ENCODE data around the gene GPC3.

GPC3 gene

DNA sequence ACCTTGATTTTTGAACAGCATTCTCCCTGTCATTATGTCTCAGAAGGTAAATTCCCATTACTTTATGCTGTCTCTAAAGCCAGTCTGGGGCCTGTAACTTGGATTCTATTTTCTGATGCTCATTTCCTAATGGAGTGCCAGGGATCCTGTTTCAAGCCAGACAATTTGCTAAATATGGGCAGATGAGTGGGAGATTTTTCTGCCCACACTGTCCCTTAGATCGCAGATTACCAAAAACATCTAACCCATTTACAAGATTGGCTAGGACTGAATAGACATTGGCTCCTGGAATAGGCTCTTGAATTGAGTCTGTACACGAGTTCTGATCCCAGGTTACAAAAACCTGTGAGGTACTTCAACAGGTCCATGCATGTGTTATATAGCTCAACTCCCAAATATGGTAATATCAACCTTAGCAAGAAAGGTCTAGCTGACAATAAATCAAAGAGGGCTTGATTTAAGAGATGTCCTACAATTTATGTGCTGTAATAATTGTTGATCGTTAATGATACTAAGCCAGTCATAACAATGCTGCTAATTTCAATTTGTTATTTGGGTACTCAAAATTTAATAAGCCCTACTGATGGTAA, 5.7 kb downstream of the GPC3 start:
- H3K4me3 ChIP-seq (ENCODE audit: low read length): no peak overlapping the region
- DNase-seq (ENCODE audit: low read depth, low spot score): no peak

DNA sequence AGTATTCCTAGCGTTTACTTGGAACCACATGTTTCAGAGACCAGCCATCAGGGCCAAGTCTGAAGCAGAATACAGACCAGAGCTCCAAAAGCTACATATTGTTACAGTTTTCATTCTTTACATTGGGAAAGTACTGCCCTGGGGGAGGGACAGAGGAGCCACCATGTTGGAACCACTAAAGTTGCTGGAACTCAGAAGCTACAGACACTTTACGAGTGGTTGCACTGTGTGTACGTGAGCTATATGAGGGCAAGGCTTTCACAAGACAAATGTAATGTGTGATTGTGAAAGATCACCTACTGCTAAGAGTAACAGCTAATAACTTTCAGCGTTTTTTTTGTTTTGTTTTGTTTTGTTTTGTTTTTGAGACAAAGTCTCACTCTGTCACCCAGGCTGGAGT, 11.7 kb downstream of the GPC3 start:
- no peak for DNase-seq (ENCODE audit: low read depth, low spot score)
- H3K4me3 ChIP-seq (ENCODE audit: low read length): no peak overlapping the region

DNA sequence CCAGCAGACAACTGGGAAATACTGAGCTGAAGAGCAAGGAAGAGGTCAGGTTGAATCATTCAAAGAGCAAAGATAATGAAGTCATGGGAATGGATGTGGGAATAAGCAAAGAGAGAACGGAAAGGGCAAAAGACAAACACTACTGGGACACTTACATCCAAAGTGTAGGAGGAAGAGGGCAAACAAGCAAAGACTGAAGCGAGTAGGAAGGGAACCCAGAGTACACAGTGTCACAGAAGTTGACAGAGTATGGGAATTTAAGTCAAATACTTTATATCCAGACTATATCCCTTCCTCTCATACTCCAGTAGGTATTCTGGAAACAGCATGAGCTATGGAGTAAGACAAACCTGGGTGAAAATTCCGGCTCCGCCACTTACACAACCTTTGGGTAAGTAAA, 12.5 kb downstream of the GPC3 start:
- no peak overlapping the region for H3K4me3 ChIP-seq (ENCODE audit: low read length)
- no peak for DNase-seq (ENCODE audit: low read depth, low spot score)

DNA sequence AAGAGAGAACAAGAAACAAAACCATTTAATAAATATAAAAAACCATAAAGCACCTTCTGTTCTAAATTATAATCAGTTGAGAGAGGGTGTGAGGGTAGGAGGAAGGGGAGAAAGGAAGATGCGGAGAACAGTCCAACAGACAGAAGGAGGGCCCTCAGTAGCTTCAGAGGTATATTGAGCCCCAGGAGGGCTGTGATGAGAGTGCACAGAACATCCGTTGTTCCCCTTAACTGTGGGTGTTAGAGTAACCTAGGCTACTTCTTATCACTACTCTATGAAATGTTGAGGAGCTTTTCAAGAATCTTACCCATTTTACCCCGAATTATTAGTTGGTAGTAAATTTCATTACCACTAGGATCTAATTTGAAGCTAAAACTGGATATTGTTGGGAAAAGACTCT, 13.8 kb downstream of the GPC3 start:
- H3K4me3 ChIP-seq (ENCODE audit: low read length): no peak overlapping the region
- no peak for DNase-seq (ENCODE audit: low read depth, low spot score)

DNA sequence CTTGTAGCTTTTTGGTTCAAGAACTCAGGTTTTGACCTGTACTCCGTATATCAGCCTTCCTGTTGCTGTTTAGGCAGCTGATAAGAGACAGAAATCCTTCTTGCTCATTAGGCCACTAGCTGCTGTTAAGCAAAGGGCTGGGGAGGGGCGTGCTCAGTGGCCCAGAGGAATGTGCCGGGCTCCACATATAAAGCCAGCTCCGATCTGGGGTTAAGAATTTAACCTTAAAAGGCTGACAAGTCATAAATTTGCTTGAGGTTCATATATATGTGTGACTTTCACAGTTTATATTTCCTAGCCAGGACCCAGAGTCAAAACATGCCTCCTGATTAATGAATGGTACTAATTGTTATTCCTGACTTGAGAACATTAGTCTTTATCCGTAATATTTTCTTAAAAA, 15.3 kb downstream of the GPC3 start:
- DNase-seq (ENCODE audit: low read depth, low spot score): no peak
- no peak overlapping the region for H3K4me3 ChIP-seq (ENCODE audit: low read length)

DNA sequence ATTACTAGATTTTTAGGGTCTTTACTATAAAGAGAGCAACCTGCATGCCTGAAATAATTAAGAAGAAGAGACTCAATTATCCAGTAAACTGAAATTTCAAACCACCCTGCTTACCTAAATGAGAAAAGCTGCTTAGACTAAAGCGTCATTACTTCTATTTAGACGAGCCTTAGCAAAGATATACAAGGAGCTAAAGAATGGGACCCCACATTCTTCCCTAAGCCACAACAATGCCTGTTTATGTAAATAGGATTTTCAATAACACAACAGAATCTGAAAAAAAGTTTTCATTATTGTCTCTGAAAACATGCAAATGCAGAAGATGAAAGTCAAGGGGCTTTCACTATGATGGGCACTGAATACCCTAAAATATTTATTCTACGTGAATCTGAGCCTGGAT, 16.2 kb downstream of the GPC3 start:
- DNase-seq (ENCODE audit: low read depth, low spot score): no peak
- H3K4me3 ChIP-seq (ENCODE audit: low read length): no peak overlapping the region

DNA sequence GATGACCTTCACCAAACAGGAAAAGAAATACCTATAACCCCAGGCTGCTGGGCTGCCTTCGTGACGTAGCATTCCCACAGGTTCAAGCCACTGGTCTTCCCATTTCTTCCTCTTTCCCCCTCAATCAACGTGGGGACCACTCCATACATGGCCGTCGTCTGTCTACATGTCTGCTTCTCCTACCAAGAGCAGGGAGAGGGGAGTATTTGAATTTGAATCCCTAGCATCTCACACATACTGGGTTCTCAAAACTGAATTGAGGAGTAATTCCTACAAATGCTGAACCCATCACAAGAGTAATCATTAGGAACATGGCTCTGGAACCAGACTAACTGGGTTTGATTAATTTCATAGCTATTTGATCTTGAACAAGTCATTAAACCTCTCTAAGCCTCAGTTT, 17.3 kb downstream of the GPC3 start:
- no peak overlapping the region for H3K4me3 ChIP-seq (ENCODE audit: low read length)
- DNase-seq (ENCODE audit: low read depth, low spot score): no peak

DNA sequence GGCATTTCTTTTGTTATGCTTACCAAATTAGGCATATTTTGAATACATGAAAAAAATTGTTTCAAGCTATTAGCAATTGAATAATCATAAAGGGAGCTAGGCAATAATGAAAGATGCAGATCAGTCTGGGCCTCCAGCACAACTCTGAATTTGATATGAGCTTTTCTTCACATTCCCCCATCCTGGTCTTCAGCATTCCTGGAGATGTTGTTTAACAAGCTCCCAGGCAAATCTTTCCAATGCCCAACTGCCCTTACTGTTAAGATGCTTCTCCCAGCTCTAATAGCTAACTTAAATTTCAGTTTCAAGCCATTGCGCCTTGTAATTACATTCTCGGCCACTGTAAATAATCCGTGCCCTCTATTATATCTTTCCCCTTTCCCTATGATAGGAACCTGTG, 19.2 kb downstream of the GPC3 start:
- no peak overlapping the region for H3K4me3 ChIP-seq (ENCODE audit: low read length)

DNA sequence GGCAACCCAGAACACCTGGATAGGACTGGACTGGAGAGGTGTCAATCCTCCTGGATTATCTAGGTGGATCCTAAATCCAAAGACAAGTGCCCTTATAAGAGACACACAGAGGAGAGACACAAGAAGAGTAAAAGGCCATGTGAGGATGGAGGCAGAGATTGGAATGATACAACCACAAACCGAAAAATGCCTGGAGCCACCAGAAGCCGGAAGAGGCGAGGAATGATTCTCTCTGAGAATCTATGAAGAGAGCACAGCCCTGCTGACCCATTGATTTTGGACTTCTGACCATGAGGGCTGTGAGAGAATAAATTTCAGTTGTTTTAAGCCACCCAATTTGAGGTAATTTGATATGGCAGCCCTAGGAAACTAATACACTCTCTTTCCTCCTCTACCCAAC, 20.1 kb downstream of the GPC3 start:
- no peak for DNase-seq (ENCODE audit: low read depth, low spot score)
- H3K4me3 ChIP-seq (ENCODE audit: low read length): no peak overlapping the region

More for the DNA sequence above, 19.2 kb downstream of the GPC3 start:
- DNase-seq (ENCODE audit: low read depth, low spot score): no peak

DNA sequence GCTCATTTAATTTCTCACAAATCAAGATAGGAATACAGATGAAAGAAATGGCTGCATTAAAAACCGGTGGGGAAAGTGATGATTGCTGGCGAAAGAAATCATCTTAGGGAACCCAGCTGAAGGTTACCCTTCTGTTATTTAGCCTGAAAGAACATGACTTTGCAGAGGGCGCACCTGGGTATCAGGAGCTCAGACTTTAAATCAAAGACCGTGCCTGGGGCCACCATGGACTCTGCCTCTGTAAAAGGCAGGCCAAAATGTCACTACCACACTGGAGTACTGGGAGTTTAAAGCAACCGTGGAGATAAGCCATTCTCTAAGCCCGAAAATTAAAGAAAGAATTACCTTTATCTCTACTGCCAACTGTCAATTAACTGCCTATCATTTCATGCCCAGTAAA, 24.3 kb downstream of the GPC3 start:
- DNase-seq (ENCODE audit: low read depth, low spot score): no peak
- H3K4me3 ChIP-seq (ENCODE audit: low read length): no peak overlapping the region

DNA sequence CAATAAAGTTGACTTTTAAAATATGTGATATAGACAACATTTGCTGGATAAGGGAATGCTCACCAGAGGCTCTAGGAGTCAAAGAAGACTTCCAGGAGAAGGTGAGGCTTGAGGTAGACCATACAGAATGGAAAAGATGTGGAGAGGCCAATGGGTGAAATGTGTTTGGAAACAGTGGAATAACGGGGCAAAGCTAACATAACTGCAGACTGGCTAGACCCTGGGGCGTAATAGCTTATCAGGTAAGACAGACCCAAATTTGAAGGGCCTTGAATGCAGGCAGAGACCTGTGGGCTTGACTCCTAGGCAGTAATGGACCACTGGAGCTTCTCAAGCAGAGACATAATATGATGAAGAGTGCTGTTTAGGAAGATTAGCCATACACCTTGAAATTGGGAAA, 25.4 kb downstream of the GPC3 start:
- no peak for DNase-seq (ENCODE audit: low read depth, low spot score)
- no peak overlapping the region for H3K4me3 ChIP-seq (ENCODE audit: low read length)

DNA sequence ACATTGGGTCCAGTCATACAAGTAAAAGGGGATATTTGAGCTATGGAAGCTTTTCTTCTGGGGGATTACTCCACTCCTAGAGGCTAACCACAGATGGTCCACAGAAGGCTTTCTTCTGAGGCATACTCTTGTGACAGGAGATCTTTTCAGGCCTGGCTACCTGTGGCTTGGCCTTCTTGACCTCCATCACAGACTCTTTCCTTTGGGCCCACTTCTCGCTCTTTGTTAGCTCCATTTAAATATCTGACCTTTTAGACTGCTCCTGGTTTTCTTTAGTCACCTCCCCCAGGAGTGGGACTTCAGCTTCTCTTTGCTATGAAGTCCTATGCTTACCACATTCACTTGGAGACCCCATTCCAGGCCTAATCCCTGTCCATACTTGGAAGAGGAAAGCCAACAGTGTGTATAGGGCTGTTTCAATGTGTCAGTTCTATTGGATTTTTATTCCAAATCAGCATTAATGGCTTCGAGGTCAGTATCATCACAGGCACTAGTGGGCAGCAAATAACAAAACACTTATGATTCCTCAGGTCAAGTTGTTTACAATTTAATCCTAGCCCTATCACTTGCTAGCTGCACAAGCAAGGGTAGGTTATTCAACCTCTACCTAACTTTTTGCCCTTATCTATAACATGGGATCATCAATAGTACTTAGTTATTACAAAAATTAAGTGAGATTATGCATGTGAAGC, 26.3 kb downstream of the GPC3 start:
- no peak for DNase-seq (ENCODE audit: low read depth, low spot score)
- no peak overlapping the region for H3K4me3 ChIP-seq (ENCODE audit: low read length)

DNA sequence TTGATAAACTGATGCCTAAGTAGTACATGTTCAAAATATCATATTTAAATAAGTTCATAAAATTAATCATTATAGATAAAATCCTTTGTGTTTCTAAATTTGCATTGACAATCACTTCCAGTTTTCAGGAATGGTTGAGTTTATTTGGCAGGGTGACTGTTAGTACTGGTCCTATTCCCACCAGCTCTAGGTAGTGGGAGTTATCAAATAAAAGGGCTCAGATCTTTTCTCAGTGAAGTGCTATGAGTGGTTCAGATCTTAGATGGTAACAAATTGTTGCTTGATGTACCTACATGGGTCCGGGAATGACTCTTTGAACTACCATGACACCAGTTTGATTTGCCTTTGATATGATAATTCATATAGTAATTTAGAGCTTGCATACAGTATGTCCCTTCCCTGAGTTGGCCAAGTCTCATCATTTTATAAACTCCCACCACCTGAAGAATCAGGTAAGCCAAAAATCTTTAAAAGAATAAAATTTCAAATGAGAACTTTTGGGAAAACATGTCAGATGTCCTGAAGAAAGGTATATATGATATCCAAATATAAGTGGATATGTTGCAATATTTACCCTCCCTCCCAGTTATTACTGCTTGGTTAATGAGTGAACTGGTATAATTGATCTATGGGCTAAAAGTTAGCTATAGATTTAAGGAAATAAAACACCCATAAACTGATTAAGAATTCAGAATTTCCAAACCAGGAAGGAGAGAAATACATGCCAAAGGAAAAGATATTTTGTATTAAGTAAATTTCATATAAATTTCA, 28.6 kb downstream of the GPC3 start:
- DNase-seq (ENCODE audit: low read depth, low spot score): no peak
- no peak overlapping the region for H3K4me3 ChIP-seq (ENCODE audit: low read length)

DNA sequence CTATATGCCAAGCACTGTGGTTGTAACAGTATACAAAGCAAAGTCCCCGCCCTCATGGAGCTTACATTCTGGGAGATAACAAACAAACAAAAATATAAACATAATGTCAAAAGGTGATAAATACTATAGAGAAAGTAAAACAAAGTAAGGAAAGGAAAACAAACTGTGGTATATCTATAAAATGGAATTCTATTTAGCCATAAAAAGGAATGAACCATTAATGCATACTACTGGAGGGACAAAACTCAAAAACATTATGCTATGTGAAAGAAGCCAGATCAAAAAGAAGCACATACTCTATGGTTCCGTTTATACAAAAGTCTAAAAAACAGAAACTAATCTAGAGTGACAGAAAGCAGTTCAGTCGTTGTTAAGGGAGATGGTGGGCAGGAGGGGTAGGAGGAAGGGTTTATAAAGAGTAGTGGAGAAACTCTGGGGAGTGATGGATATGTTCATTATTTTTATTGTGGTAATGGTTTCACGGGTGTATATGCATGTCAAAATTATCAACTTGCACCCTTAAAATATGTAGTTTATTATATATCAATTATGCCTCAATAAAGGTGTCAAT, 31.5 kb downstream of the GPC3 start:
- no peak overlapping the region for H3K4me3 ChIP-seq (ENCODE audit: low read length)
- DNase-seq (ENCODE audit: low read depth, low spot score): no peak

DNA sequence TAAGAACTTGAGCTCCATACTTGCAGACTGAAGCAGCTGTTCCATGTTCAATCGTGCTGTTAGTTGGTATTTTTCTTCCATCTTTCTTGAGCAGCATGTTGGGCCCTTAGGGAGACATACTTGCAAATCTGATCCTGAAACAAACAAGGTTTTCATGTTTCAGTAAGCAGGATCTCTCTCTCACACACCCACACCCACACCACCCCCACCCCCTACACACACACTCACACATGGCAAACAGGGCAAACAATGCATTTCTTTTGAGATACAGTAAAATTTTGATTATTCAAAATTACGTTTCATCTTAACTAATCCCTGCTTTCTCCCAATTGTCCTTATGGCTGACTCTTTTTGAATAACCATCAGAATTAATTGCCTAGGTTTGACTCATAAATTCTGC, 32.3 kb downstream of the GPC3 start:
- DNase-seq (ENCODE audit: low read depth, low spot score): no peak
- H3K4me3 ChIP-seq (ENCODE audit: low read length): no peak overlapping the region

DNA sequence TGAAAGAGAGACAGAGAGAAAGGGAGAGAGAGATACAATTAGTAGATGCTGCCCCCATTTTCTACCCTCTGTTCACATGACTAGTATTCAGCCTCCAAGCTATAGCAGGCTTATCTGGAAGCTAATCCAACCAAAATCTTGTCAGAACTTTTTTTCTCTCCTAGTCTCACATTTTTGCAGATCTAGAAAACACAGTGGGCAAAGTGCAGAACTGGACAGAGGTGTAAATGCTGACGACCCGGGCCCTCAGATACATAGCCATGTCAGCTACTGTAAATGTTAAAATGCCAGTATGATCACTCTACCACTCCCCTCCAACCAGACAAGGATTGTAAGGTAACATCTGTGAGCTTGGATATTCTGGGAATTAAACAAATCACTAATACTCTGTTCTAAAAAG, 34.3 kb downstream of the GPC3 start:
- H3K4me3 ChIP-seq (ENCODE audit: low read length): no peak overlapping the region
- DNase-seq (ENCODE audit: low read depth, low spot score): no peak

DNA sequence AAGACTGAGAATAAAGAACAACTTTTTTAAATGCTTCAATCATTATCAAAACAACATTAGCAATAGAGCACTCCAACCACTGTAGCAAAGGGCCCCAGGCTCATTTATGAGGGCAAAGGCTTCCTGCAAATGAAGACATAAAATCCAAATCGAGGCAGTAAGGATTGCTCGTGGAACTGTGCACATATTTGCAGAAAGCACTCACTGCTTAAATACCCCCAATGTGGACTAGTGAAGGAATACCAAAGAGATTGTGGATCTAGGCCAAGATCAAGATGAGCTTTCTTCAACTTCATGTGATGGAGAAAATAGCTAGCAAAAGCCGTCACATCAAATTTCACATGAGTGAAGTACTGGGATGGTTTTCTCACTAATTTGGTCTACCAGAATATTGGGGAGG, 35.2 kb downstream of the GPC3 start:
- no peak overlapping the region for H3K4me3 ChIP-seq (ENCODE audit: low read length)
- DNase-seq (ENCODE audit: low read depth, low spot score): no peak

DNA sequence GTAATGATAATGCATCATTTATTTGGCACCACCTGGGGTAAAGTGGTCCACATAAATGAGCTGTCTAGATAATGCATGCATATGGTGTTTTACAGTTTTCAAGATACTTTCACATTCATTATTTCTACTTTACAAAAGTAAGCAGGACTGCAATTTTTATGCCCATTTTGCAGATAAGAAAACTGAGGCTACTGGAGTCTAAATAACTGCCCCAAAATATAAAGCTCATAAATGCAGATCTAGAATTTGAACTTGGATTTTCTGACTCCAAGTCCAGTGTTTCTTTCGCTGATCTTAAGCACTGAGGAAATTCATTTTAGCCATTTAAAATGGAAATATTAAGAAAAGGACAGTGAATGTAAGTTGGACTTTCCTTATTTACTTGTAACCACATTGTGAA, 36.5 kb downstream of the GPC3 start:
- DNase-seq (ENCODE audit: low read depth, low spot score): no peak

DNA sequence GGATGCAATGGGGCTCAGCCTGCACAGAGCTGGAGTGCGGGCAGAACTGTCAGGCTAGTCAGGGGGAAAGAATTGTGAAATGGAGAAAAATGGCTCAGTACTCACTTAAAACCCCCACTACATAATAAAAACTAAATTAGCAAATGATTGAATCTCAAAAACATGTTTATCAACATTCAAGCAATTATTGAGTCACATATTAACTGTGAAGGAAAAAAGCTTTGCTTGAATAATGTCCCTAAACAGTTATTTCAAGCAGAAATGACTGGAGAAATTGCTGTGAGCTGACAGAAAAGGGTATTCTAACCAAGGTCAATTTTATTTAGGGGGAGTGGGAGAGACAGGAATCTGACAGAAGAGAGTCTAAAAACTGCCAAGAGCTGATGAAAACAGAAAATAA, 37.4 kb downstream of the GPC3 start:
- no peak overlapping the region for H3K4me3 ChIP-seq (ENCODE audit: low read length)
- no peak for DNase-seq (ENCODE audit: low read depth, low spot score)

More for the DNA sequence above, 36.5 kb downstream of the GPC3 start:
- no peak overlapping the region for H3K4me3 ChIP-seq (ENCODE audit: low read length)

DNA sequence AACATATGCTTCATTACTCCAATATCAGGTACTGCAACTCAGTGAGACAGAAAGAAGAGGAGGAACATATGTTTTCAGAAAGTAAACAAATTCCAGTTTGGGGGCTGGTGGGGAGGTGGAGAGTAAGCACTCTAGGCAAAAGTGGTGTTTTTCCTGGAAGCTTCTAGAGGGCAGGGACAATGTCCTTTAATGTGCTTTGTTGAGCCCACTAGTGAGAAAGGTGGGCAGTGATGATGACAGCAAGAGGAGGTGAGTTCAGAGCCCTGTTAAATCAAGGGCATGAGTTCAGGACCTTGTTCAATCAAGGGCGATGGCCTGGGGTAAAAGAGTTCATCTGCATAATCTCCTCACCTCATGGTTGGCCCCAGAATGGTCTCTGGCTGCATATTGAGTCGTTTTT, 38.4 kb downstream of the GPC3 start:
- no peak for DNase-seq (ENCODE audit: low read depth, low spot score)
- H3K4me3 ChIP-seq (ENCODE audit: low read length): no peak overlapping the region
